Mucosa of descending colon (tissue), 3 donors: Measurements from ENCODE around the gene CDC73. TPM values are rescaled to one million over a fixed set of nuclear protein-coding genes. Genes with fewer than 3 reads are reported as not detected.

Experiments used
- ATAC-seq: fragments of 200-7000 bp; cut with Tn5 transposase; one replicate; pipeline ENCODE4 v1.9.1; 2020; ENCODE audit warnings: mild to moderate bottlenecking, moderate library complexity
- DNase-seq, 3 donors: peaks; one replicate each; pipeline ENCODE4 v3.0.0-alpha.2; 2020
- H3K36me3 ChIP-seq: fragments of 200-600 bp; one replicate; pipeline ENCODE4 v1.8.0; 2021; ENCODE audit warnings: low read depth, mild to moderate bottlenecking
- H3K4me1 ChIP-seq: fragments of 200-600 bp; one replicate; pipeline ENCODE4 v1.8.0; 2021; ENCODE audit warnings: low read depth, mild to moderate bottlenecking
- H3K4me3 ChIP-seq: fragments of 200-600 bp; one replicate; pipeline ENCODE4 v1.8.0; 2021; ENCODE audit warnings: mild to moderate bottlenecking
- H3K9me3 ChIP-seq: fragments of 200-600 bp; one replicate; pipeline ENCODE4 v1.8.0; 2021; ENCODE audit warnings: mild to moderate bottlenecking
- intact Hi-C, 2 donors: fragments of 100-400 bp; cut with DNase I in 1 of 2; cut with micrococcal nuclease in 1 of 2; formaldehyde crosslinking; loops; one replicate each; pipeline versions ENCODE4 v1.11.0 to v1.11.1; 2022; cut with DNase I, micrococcal nuclease
- total RNA-seq, 3 donors: library from RNA; stranded (reverse); fragmentation: NEBNext Ultra II Directional in 2 of 3; extraction: Animal tissue kit (Norgen Biotek cat#: 25700) in 2 of 3; gene quantifications; one replicate each; pipeline versions ENCODE4 v1.2.1 to v1.2.4, GENCODE V29; 2021 to 2023
- TF ChIP-seq, protein P1 (sequence below): fragments of 200-600 bp; IDR thresholded peaks from one replicate; pipeline ENCODE4 v1.8.0; 2022; ENCODE audit warnings: antibody characterized with exemption, mild to moderate bottlenecking
- donor health status: DM: no; HTN: no; CAD: no; lungs with moderate emphysema.
- donor health status: DM: no; HTN: no; CAD: no.
- donor health status: DM: no; HTN: yes; CAD: no.

CDC73 gene
- total RNA-seq, 3 donors from 2014 or later: 41.0 to 82.0 (median 45.3) TPM

DNA sequence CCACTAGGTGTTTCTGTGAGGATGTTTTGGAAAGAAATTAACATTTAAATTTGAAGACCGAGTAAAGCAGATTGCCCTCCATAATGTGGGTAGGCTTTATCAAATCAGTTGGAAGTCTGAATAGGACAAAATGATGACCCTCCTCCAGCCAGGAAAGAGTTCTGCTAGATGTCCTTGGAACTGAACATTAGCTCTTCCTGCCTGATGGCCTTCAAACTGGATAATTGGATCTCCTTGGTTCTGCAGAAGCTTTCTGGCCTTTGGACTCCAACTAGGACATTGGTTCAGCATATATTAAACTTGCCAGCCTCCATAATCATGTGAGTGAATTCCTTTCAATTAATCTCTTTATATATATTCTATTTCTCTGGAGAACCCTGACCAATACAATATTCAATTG is 12.2 kb upstream of the CDC73 start:
- ATAC-seq (no peak), DNase-seq (no peak)
- TF ChIP-seq, protein P1, sequence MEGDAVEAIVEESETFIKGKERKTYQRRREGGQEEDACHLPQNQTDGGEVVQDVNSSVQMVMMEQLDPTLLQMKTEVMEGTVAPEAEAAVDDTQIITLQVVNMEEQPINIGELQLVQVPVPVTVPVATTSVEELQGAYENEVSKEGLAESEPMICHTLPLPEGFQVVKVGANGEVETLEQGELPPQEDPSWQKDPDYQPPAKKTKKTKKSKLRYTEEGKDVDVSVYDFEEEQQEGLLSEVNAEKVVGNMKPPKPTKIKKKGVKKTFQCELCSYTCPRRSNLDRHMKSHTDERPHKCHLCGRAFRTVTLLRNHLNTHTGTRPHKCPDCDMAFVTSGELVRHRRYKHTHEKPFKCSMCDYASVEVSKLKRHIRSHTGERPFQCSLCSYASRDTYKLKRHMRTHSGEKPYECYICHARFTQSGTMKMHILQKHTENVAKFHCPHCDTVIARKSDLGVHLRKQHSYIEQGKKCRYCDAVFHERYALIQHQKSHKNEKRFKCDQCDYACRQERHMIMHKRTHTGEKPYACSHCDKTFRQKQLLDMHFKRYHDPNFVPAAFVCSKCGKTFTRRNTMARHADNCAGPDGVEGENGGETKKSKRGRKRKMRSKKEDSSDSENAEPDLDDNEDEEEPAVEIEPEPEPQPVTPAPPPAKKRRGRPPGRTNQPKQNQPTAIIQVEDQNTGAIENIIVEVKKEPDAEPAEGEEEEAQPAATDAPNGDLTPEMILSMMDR: no peak
- intact Hi-C loops: no loop called here
- H3K4me1 ChIP-seq: no peaks in the 10 kb centered on the region
- no peaks in the 10 kb centered on the region for H3K9me3 ChIP-seq
- no peak overlapping the region for H3K4me3 ChIP-seq
- H3K36me3 ChIP-seq: no peaks in the 10 kb centered on the region

DNA sequence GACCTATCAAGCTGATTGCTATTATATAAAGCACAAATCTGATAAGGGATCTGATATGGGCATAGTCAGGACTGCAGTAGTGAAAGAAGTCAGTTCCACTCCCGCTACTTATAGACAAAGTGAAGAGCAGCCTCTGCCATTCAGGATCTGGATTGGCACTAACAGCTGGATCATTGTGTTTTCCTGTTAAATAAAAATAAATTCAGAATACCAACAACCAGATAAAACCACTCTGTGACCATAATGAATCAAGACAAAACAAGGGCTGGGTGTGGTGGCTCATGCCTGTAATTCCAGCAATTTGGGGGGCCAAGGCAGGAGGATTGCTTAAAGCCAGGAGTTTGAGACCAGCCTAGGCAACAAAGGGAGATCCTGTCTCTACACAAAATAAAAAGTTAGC is 11.6 kb upstream of the CDC73 start:
- TF ChIP-seq, protein P1: no peak
- no peaks in the 10 kb centered on the region for H3K9me3 ChIP-seq
- intact Hi-C loops: no loop called here
- DNase-seq: no peak
- H3K36me3 ChIP-seq: no peaks in the 10 kb centered on the region
- no peak overlapping the region for H3K4me3 ChIP-seq
- ATAC-seq: no peak
- H3K4me1 ChIP-seq: no peaks in the 10 kb centered on the region

DNA sequence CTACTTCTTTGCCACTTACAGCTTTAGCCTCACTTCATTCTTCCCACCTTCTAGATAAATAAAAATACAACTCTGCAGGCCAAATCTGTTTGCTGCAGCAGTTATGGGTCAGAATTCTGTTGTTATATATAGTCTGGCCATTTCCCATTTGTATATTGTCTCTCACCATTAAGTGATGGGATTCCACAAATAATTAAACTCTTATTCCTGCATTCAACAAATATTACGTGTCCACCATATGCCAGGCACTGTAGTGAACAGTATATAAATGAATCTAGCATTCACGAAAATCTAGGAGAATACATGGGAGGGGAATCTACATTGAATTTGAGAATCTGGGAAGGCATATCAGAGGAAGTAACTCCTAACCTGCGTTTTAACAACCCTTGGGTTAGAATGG is 11.0 kb upstream of the CDC73 start:
- TF ChIP-seq, protein P1: no peak
- Histone ChIP-seq H3K4me3 (no peak overlapping the region), H3K9me3 (no peaks in the 10 kb centered on the region), H3K36me3 (no peaks in the 10 kb centered on the region), H3K4me1 (no peaks in the 10 kb centered on the region)
- DNase-seq (no peak), ATAC-seq (no peak)
- intact Hi-C loops: no loop called here

DNA sequence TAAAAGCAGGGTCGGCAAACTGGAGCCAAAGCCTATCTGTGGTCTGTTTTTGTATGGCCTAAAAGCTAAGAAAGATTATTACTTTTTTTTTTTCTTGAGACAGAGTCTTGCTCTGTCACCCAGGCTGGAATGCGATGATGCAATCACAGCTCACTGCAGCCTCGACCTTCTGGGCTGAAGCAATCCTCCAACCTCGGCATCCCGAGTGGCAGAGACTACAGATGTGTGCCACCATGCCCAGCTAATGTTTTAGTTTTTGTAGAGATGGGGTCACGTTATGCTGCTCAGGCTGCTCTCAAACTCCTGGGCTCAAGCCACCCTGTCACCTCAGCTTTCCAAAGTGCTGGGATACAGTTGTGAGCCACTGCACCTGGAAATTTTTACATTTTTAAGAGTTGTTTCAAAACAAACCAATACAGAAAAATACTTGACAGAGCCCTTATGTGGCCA is 10.2 kb upstream of the CDC73 start:
- DNase-seq (no peak), ATAC-seq (no peak)
- Histone ChIP-seq H3K4me1 (no peaks in the 10 kb centered on the region), H3K9me3 (no peaks in the 10 kb centered on the region), H3K4me3 (no peak overlapping the region), H3K36me3 (no peaks in the 10 kb centered on the region)
- TF ChIP-seq, protein P1: no peak
- intact Hi-C loops: no loop called here

DNA sequence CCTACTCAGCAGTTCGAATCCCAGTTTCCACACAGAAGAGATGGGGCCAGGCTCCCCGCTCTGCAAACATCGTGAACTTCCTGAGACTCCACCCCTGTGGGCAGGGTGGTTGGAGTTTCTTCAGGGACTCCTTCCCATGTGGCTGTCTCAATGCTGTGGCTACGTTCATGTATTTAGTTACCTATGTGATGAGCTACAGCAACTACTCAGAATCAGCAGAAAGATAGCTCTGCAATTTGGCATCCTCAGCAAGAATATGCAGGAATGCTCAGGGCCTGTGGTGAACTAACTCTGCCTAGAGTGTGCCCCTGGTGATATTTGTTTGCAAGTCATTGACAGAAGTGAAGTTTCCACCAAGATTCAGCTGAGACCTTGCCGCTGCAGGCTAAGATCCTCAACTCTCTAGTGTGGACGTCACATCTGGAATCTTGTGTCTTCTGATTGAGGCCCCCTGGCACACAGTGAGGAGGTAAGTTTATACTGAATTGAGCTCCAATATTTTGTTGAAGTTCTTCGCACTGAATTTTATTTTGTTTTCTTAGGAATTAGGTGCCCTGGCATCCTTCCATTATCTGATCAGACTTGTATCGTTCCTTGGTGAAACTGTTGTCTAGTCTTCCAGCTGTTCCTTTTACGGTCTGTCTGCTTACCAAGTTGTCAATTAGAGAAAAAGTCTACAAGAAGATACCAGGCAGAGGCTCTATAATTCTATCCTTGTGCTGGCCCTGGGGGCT is 8.4 kb upstream of the CDC73 start:
- TF ChIP-seq, protein P1: no peak
- intact Hi-C loops: no loop called here
- DNase-seq (no peak), ATAC-seq (no peak)
- Histone ChIP-seq H3K36me3 (no peaks in the 10 kb centered on the region), H3K4me1 (no peaks in the 10 kb centered on the region), H3K9me3 (no peaks in the 10 kb centered on the region), H3K4me3 (no peak overlapping the region)

DNA sequence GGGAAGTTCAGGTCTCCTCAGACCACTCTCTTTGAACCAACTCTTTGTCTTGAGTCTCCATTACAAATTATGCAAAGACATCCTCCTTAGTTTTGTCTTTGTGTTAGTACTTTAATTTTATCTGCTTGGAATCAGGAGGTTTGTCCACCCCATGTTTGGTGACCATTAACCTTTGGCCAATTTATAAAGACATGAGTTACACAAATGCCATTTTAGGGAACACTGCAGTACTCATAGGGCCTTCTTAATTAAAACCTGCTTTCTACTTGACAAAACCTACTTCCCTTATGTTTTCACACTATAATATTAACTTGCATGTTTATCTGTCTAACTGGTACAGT is 7.9 kb upstream of the CDC73 start:
- H3K4me1 ChIP-seq: no peaks in the 10 kb centered on the region
- intact Hi-C loops: no loop called here
- ATAC-seq (no peak), DNase-seq (no peak)
- H3K4me3 ChIP-seq: no peak overlapping the region
- no peaks in the 10 kb centered on the region for H3K36me3 ChIP-seq
- TF ChIP-seq, protein P1: no peak
- no peaks in the 10 kb centered on the region for H3K9me3 ChIP-seq
